Measurements from ENCODE around the gene ZNF543. TPM values are rescaled to one million over a fixed set of nuclear protein-coding genes. Genes with fewer than 3 reads are reported as not detected.

Gene ZNF543
- total and polyA plus RNA-seq, 9 donors: 4.4 to 13.8 (median 5.8) TPM

GRCh38 chr19:57314146-57314545, 6.1 kb upstream of the ZNF543 start:
- no peak overlapping the region for H3K27ac ChIP-seq (ENCODE audit: low read length)
- no peaks in the 10 kb centered on the region for H3K9me3 ChIP-seq (replicated peaks; ENCODE audit: control insufficient read depth, low read depth, low read length)
- no peaks in the 10 kb centered on the region for H3K4me1 ChIP-seq (ENCODE audit: control insufficient read depth, insufficient read depth, low read length)
- no peak overlapping the region for H3K4me3 ChIP-seq (ENCODE audit: low read length)
- 67% methylated on average over 1 of the region's 4 CpGs for WGBS (ENCODE audit: insufficient coverage)
- no peaks in the 10 kb centered on the region for H3K36me3 ChIP-seq (ENCODE audit: control insufficient read depth, insufficient read depth, low read length)
- H3K27me3 ChIP-seq (ENCODE audit: control insufficient read depth, insufficient read depth, low read length): peaks cover 20% of the 10 kb centered on the region
- DNase-seq: no peak

GRCh38 chr19:57317503-57317902, 2.8 kb upstream of the ZNF543 start:
- no peak overlapping the region for H3K4me3 ChIP-seq (ENCODE audit: low read length)
- no peaks in the 10 kb centered on the region for H3K9me3 ChIP-seq (replicated peaks; ENCODE audit: control insufficient read depth, low read depth, low read length)
- peaks cover 18% of the 10 kb centered on the region for H3K27me3 ChIP-seq (ENCODE audit: control insufficient read depth, insufficient read depth, low read length)
- DNase-seq: no peak
- H3K27ac ChIP-seq (ENCODE audit: low read length): no peak overlapping the region
- H3K4me1 ChIP-seq (ENCODE audit: control insufficient read depth, insufficient read depth, low read length): peaks cover 12% of the 10 kb centered on the region
- peaks cover 5% of the 10 kb centered on the region for H3K36me3 ChIP-seq (ENCODE audit: control insufficient read depth, insufficient read depth, low read length)
- WGBS (ENCODE audit: insufficient coverage): 4% methylated on average over 22 of the region's 29 CpGs

DNA sequence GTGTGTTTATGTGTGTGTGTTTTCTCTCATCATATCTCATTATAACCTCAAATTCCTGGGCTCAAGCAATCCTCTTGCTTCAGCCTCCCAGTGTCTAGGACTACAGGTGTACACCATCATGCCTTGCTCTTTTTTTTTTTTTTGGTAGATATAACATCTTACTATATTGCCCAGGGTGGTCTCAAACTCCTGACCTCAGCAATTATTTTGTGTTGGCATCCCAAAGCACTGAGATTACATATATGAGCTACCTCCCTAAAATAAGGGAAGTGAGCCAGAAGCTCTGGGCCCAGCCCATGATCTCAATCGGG, 448 bp upstream of the ZNF543 start:
- Histone ChIP-seq H3K36me3 (ENCODE audit: control insufficient read depth, insufficient read depth, low read length) (peaks cover 18% of the 10 kb centered on the region), H3K9me3 (replicated peaks; ENCODE audit: control insufficient read depth, low read depth, low read length) (no peaks in the 10 kb centered on the region), H3K4me1 (ENCODE audit: control insufficient read depth, insufficient read depth, low read length) (peaks cover 12% of the 10 kb centered on the region), H3K27ac (ENCODE audit: low read length) (peak overlapping the region; percentile 94), H3K4me3 (ENCODE audit: low read length) (peak overlapping the region; percentile 92), H3K27me3 (ENCODE audit: control insufficient read depth, insufficient read depth, low read length) (peaks cover 18% of the 10 kb centered on the region)
- no peak for DNase-seq
- no CpG with 5 or more reads among the region's 1 CpG for WGBS (ENCODE audit: insufficient coverage)

DNA sequence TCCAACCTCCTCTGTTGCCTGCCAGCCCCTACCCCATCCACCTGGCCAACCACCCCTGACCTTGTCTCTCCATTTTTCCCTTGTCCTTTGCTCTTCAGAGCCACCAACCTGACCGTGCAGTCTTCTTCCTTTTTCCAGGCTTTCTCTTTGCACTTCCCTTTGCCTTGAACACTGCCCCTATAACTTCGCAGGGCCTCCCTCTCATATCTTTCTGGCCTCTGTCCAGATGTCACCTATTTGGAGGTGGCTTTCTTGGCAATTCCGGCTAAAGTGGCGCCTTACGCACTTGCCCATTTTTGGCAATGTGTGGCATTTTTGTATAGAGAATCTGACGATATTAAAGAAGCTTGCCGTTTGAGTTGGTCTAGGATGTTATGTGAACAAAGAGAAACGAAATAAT, 844 bp downstream of the ZNF543 start:
- Histone ChIP-seq H3K27me3 (ENCODE audit: control insufficient read depth, insufficient read depth, low read length) (peaks cover 18% of the 10 kb centered on the region), H3K27ac (ENCODE audit: low read length) (peak overlapping the region; percentile 88), H3K4me3 (ENCODE audit: low read length) (peak overlapping the region; percentile 92), H3K4me1 (ENCODE audit: control insufficient read depth, insufficient read depth, low read length) (peaks cover 12% of the 10 kb centered on the region), H3K36me3 (ENCODE audit: control insufficient read depth, insufficient read depth, low read length) (peaks cover 31% of the 10 kb centered on the region), H3K9me3 (replicated peaks; ENCODE audit: control insufficient read depth, low read depth, low read length) (no peaks in the 10 kb centered on the region)
- no peak for DNase-seq
- WGBS (ENCODE audit: insufficient coverage): 57% methylated on average over 5 of the region's 8 CpGs

GRCh38 chr19:57321751-57322150, 1.5 kb downstream of the ZNF543 start:
- DNase-seq: no peak
- H3K27ac ChIP-seq (ENCODE audit: low read length): no peak overlapping the region
- no peak overlapping the region for H3K4me3 ChIP-seq (ENCODE audit: low read length)
- H3K27me3 ChIP-seq (ENCODE audit: control insufficient read depth, insufficient read depth, low read length): peaks cover 16% of the 10 kb centered on the region
- 83% methylated on average over 2 of the region's 3 CpGs for WGBS (ENCODE audit: insufficient coverage)
- peaks cover 12% of the 10 kb centered on the region for H3K4me1 ChIP-seq (ENCODE audit: control insufficient read depth, insufficient read depth, low read length)
- no peaks in the 10 kb centered on the region for H3K9me3 ChIP-seq (replicated peaks; ENCODE audit: control insufficient read depth, low read depth, low read length)
- peaks cover 37% of the 10 kb centered on the region for H3K36me3 ChIP-seq (ENCODE audit: control insufficient read depth, insufficient read depth, low read length)

DNA sequence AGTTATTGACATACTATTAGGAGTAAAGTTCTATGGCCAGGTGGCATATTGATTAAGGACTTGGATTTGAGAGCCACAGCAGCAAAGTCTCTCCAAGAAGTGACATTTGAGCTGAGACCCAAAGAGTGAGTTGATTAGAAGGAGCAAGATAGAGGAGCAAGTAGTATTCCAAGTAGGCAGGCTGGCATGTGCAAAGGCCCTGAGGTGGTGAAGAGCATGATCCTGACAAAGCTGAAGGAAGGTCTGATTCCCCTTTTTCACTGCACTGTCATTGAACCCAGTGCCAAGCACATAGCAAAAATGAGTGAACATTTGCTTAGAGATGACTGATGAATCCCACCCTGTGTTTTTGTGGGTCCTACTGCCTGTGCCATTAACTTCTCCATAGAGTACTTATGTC, 4.7 kb downstream of the ZNF543 start:
- Histone ChIP-seq H3K36me3 (ENCODE audit: control insufficient read depth, insufficient read depth, low read length) (peaks cover 65% of the 10 kb centered on the region), H3K9me3 (replicated peaks; ENCODE audit: control insufficient read depth, low read depth, low read length) (peaks cover 4% of the 10 kb centered on the region)
- DNase-seq: no peak

DNA sequence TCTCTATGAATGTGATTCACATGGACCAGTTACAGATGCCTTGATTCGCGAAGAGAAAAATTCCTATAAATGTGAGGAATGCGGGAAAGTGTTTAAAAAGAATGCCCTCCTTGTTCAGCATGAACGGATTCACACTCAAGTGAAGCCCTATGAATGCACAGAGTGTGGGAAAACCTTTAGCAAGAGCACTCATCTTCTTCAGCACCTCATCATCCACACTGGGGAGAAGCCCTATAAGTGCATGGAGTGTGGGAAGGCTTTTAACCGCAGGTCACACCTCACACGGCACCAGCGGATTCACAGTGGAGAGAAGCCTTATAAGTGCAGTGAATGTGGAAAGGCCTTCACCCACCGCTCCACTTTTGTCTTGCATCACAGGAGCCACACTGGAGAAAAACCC, 7.7 kb downstream of the ZNF543 start:
- Histone ChIP-seq H3K36me3 (ENCODE audit: control insufficient read depth, insufficient read depth, low read length) (peaks cover 60% of the 10 kb centered on the region), H3K27ac (ENCODE audit: low read length) (no peak overlapping the region), H3K4me3 (ENCODE audit: low read length) (no peak overlapping the region), H3K4me1 (ENCODE audit: control insufficient read depth, insufficient read depth, low read length) (no peaks in the 10 kb centered on the region), H3K9me3 (replicated peaks; ENCODE audit: control insufficient read depth, low read depth, low read length) (peaks cover 4% of the 10 kb centered on the region), H3K27me3 (ENCODE audit: control insufficient read depth, insufficient read depth, low read length) (no peaks in the 10 kb centered on the region)
- DNase-seq: no peak
- no CpG with 5 or more reads among the region's 8 CpGs for WGBS (ENCODE audit: insufficient coverage)

More for the DNA sequence above, 4.7 kb downstream of the ZNF543 start:
- no peaks in the 10 kb centered on the region for H3K27me3 ChIP-seq (ENCODE audit: control insufficient read depth, insufficient read depth, low read length)
- H3K4me3 ChIP-seq (ENCODE audit: low read length): no peak overlapping the region
- H3K4me1 ChIP-seq (ENCODE audit: control insufficient read depth, insufficient read depth, low read length): peaks cover 12% of the 10 kb centered on the region
- no peak overlapping the region for H3K27ac ChIP-seq (ENCODE audit: low read length)

DNA sequence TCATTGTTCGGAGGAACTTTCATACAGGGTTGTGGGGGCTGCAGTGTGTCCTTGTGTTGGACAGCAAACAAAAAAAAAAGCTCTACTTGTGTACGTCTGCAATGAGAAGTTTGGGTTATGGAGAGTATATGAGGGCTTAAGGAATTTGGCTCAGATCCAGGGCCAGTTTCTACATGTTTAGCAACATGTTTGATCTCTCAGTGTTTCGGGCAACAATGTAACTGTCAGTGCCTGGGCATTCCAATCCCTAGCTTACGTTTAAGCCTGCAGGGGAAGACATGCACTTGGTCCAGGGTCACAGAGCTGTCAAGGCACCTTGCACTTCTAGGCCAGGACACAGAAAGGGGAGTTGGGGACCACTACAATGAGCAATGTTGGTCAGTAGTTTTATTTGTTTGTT, 13.9 kb downstream of the ZNF543 start:
- no peaks in the 10 kb centered on the region for H3K4me1 ChIP-seq (ENCODE audit: control insufficient read depth, insufficient read depth, low read length)
- no peak for DNase-seq
- no peak overlapping the region for H3K27ac ChIP-seq (ENCODE audit: low read length)
- H3K36me3 ChIP-seq (ENCODE audit: control insufficient read depth, insufficient read depth, low read length): peaks cover 5% of the 10 kb centered on the region
- H3K27me3 ChIP-seq (ENCODE audit: control insufficient read depth, insufficient read depth, low read length): no peaks in the 10 kb centered on the region
- H3K9me3 ChIP-seq (replicated peaks; ENCODE audit: control insufficient read depth, low read depth, low read length): no peaks in the 10 kb centered on the region
- H3K4me3 ChIP-seq (ENCODE audit: low read length): no peak overlapping the region
- WGBS (ENCODE audit: insufficient coverage): 73% methylated on average over 4 of the region's 4 CpGs

DNA sequence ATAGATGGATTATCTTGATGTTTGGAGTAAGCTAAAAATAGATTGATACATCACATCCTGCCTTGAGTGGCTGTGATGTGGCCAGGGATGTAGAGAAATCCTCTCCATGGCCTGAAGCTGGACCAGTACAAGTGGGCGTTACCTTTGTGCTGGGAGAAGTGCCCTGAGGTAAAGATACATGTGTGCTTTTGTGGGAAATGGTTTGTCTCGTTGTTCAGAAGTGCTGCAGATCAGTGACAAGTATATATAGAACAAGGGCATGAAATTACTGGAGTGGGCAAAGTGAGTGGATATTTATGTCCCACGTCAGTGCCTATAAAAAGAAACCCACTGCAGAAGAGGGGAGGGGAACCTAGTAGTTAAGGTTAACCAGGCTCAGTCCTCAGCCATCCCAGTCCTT, 18.6 kb downstream of the ZNF543 start:
- Histone ChIP-seq H3K27me3 (ENCODE audit: control insufficient read depth, insufficient read depth, low read length) (no peaks in the 10 kb centered on the region), H3K9me3 (replicated peaks; ENCODE audit: control insufficient read depth, low read depth, low read length) (no peaks in the 10 kb centered on the region), H3K4me3 (ENCODE audit: low read length) (no peak overlapping the region), H3K27ac (ENCODE audit: low read length) (no peak overlapping the region), H3K36me3 (ENCODE audit: control insufficient read depth, insufficient read depth, low read length) (no peaks in the 10 kb centered on the region), H3K4me1 (ENCODE audit: control insufficient read depth, insufficient read depth, low read length) (no peaks in the 10 kb centered on the region)
- peak; percentile 15 for DNase-seq
- WGBS (ENCODE audit: insufficient coverage): 67% methylated on average over 3 of the region's 3 CpGs

DNA sequence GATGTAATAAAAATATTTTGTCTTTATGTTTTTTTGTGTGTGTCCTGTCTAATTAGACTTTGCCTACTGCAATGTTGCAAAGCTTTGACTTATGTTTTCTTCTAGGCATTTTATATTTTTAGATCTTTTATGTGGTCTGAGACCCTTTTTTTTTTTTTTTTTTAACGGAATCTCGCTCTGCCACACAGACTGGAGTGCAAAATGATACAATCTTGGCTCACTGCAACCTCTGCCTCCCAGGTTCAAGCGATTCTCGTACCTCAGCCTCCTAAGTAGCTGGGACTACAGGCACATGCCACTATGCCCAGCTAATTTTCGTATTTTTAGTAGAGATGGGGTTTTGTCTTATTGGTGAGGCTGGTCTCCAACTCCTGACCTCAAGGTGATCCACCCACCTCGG, 22.3 kb downstream of the ZNF543 start:
- H3K27ac ChIP-seq (ENCODE audit: low read length): no peak overlapping the region
- no peak overlapping the region for H3K4me3 ChIP-seq (ENCODE audit: low read length)
- H3K27me3 ChIP-seq (ENCODE audit: control insufficient read depth, insufficient read depth, low read length): no peaks in the 10 kb centered on the region
- DNase-seq: no peak
- WGBS (ENCODE audit: insufficient coverage): no CpG with 5 or more reads among the region's 6 CpGs
- no peaks in the 10 kb centered on the region for H3K4me1 ChIP-seq (ENCODE audit: control insufficient read depth, insufficient read depth, low read length)
- H3K9me3 ChIP-seq (replicated peaks; ENCODE audit: control insufficient read depth, low read depth, low read length): no peaks in the 10 kb centered on the region
- no peaks in the 10 kb centered on the region for H3K36me3 ChIP-seq (ENCODE audit: control insufficient read depth, insufficient read depth, low read length)

DNA sequence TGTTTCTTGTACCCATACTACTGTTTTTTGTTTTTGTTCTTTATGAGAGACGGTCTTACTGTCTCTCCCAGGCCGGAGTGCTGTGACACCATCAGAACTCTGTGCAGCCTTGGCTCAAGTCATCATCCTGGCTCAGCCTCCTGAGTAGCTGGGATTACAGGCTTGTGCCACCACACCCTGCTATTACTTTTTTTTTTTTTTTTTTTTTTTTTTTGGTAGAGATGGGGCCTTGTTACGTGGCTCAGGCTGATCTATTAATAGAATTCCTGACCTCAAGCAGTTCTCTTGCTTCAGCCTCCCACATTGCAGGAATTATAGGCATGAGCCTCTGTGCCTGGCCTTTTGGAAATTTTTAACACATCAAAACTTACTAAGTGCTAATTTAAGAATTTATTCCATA, 27.9 kb downstream of the ZNF543 start:
- H3K4me1 ChIP-seq (ENCODE audit: control insufficient read depth, insufficient read depth, low read length): peaks cover 10% of the 10 kb centered on the region
- H3K4me3 ChIP-seq (ENCODE audit: low read length): no peak overlapping the region
- no CpG with 5 or more reads among the region's 3 CpGs for WGBS (ENCODE audit: insufficient coverage)
- H3K36me3 ChIP-seq (ENCODE audit: control insufficient read depth, insufficient read depth, low read length): peaks cover 6% of the 10 kb centered on the region
- DNase-seq: no peak
- no peak overlapping the region for H3K27ac ChIP-seq (ENCODE audit: low read length)
- H3K9me3 ChIP-seq (replicated peaks; ENCODE audit: control insufficient read depth, low read depth, low read length): no peaks in the 10 kb centered on the region
- H3K27me3 ChIP-seq (ENCODE audit: control insufficient read depth, insufficient read depth, low read length): no peaks in the 10 kb centered on the region

Measured in muscle of leg (tissue), 11 donors.